HepG2 (cell line): ENCODE data around the gene DPCD. TPM values are rescaled to one million over a fixed set of nuclear protein-coding genes. Genes with fewer than 3 reads are reported as not detected.

ENCODE experiments used
- AGO1 ChIP-seq: fragments of 200-400 bp; formaldehyde crosslinking; IDR thresholded peaks from 2 replicates; pipeline ENCODE4 v1.6.1; 2017; ENCODE audit warnings: mild to moderate bottlenecking, low read depth, low read length, moderate library complexity; ENCODE audit not compliant: poor library complexity, severe bottlenecking
- CAMTA2 ChIP-seq: sonication (generic); formaldehyde crosslinking; IDR thresholded peaks from 2 replicates; pipeline ENCODE4 v1.4.0; 2020; ENCODE audit warnings: mild to moderate bottlenecking, missing genetic modification reagents, borderline replicate concordance
- ETV6 ChIP-seq: sonication (generic); formaldehyde crosslinking; conservative IDR thresholded peaks from 2 replicates; pipeline ENCODE4 v1.4.0; 2020; ENCODE audit warnings: missing genetic modification reagents
- GFI1 ChIP-seq: sonication (generic); formaldehyde crosslinking; IDR thresholded peaks from 2 replicates; pipeline ENCODE4 v1.5.0; 2020; ENCODE audit warnings: missing genetic modification reagents, mild to moderate bottlenecking, borderline replicate concordance
- LCORL ChIP-seq, 2 experiments: fragments of 450-650 bp in 1 of 2; sonication (generic) in 1 of 2; formaldehyde crosslinking in 1 of 2; IDR thresholded peaks; 2 replicates each; pipeline versions ENCODE4 v1.5.0 to v1.6.1; 2017 to 2020; ENCODE audit warnings: antibody characterized with exemption in 1 of 2, missing genetic modification reagents in 1 of 2
- TCF7L2 ChIP-seq: IDR thresholded peaks from 2 replicates; pipeline ENCODE4 v1.6.1; 2011; ENCODE audit warnings: mild to moderate bottlenecking, low read depth, low read length, moderate library complexity
- ZNF263 ChIP-seq: sonication (generic); formaldehyde crosslinking; IDR thresholded peaks from 2 replicates; pipeline ENCODE4 v1.4.0; 2020; ENCODE audit warnings: missing genetic modification reagents
- ZNF451 ChIP-seq: sonication (generic); formaldehyde crosslinking; IDR thresholded peaks from 2 replicates; pipeline ENCODE4 v1.5.0; 2020; ENCODE audit warnings: mild to moderate bottlenecking, missing genetic modification reagents
- ZNF530 ChIP-seq: sonication (generic); formaldehyde crosslinking; IDR thresholded peaks from 2 replicates; pipeline ENCODE4 v1.5.0; 2020; ENCODE audit warnings: low read depth, mild to moderate bottlenecking, missing genetic modification reagents
- polyA plus RNA-seq, 8 experiments: library from polyadenylated mRNA; depleted of rRNA in 3 of 8; stranded (reverse) in 7 of 8; unstranded in 1 of 8; fragments of >200 nt; fragmentation: Illumina TruSeq in 4 of 8; extraction: Trizol in 4 of 8; gene quantifications; 2 replicates each; pipeline versions ENCODE4 v1.2.1 to v1.2.3, GENCODE V29; 2011 to 2016; ENCODE audit warnings: low read depth in 4 of 8, missing spikeins in 1 of 8, mixed read lengths in 1 of 8; ENCODE audit not compliant: insufficient read depth in 1 of 8
- total RNA-seq, 5 experiments: library from RNA; depleted of rRNA; stranded (reverse); fragments of >200 nt; fragmentation: Illumina TruSeq; extraction: Trizol; gene quantifications; 2 replicates each; pipeline ENCODE4 v1.2.3, GENCODE V29; 2016; ENCODE audit warnings: low read depth in 1 of 5
- TF ChIP-seq, protein P1 (sequence below): sonication (generic); formaldehyde crosslinking; IDR thresholded peaks from one replicate; pipeline ENCODE4 v1.5.1; 2020; ENCODE audit warnings: mild to moderate bottlenecking, missing genetic modification reagents; ENCODE audit errors: not compliant biosample characterization
- TF ChIP-seq, protein P2 (sequence below): sonication (generic); formaldehyde crosslinking; IDR thresholded peaks from 2 replicates; pipeline ENCODE4 v1.4.0; 2020; ENCODE audit warnings: mild to moderate bottlenecking, missing genetic modification reagents
- TF ChIP-seq, protein P3 (sequence below): sonication (generic); formaldehyde crosslinking; IDR thresholded peaks from 2 replicates; pipeline ENCODE4 v1.5.1; 2020; ENCODE audit warnings: mild to moderate bottlenecking, missing genetic modification reagents, moderate library complexity
- TF ChIP-seq, protein P4 (sequence below): sonication (generic); formaldehyde crosslinking; IDR thresholded peaks from 2 replicates; pipeline ENCODE4 v1.4.0; 2020; ENCODE audit warnings: missing genetic modification reagents, borderline replicate concordance

The DPCD gene
- total and polyA plus RNA-seq, 2 of the 13 experiments (the other 11 are each of a cell fraction or from before 2014, with no cell fraction given): 25.2 to 27.0 TPM

DNA sequence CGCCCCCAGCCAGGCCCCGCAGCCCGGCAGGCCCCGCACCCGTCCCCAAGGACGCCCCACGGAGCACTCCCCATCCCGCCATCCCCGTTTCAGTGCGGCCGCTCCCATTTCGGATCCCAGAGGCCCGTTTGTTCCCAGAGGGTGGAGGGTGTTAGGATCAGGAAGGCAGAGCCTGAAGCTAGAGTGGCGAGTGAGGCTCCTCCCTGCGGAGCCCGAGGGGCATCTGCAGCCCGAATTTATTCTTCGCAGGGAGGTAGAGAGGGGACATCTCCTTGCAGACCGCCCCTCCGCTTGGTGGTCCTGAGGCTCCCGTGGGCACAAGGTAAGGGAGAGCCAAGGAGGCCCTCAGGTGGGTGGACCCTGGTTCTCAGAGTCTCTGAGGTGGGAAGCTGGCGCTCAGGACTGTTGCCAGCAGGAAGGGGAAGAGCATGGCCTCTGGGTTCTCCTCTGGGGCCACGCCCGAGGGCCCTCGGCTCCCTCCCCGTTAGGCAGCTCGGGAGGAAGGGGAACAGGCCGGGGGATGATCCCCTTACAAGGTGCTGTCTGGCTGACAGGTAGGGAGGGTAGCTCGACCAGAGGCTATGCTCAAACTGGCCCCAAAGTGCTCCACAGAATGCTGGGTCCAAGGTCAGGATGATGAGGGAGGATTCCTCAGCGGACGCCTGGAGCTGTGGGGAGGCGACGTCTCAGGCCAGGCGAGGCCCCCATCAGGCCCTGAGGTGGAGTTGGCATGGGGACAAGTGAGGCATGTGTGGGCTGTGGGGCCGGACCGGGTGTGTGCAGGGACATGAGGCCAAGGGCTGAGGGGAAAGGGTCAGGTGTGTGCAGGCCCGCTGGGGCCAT, 17.5 kb upstream of the DPCD start (continued):
- TF ChIP-seq, protein P1, sequence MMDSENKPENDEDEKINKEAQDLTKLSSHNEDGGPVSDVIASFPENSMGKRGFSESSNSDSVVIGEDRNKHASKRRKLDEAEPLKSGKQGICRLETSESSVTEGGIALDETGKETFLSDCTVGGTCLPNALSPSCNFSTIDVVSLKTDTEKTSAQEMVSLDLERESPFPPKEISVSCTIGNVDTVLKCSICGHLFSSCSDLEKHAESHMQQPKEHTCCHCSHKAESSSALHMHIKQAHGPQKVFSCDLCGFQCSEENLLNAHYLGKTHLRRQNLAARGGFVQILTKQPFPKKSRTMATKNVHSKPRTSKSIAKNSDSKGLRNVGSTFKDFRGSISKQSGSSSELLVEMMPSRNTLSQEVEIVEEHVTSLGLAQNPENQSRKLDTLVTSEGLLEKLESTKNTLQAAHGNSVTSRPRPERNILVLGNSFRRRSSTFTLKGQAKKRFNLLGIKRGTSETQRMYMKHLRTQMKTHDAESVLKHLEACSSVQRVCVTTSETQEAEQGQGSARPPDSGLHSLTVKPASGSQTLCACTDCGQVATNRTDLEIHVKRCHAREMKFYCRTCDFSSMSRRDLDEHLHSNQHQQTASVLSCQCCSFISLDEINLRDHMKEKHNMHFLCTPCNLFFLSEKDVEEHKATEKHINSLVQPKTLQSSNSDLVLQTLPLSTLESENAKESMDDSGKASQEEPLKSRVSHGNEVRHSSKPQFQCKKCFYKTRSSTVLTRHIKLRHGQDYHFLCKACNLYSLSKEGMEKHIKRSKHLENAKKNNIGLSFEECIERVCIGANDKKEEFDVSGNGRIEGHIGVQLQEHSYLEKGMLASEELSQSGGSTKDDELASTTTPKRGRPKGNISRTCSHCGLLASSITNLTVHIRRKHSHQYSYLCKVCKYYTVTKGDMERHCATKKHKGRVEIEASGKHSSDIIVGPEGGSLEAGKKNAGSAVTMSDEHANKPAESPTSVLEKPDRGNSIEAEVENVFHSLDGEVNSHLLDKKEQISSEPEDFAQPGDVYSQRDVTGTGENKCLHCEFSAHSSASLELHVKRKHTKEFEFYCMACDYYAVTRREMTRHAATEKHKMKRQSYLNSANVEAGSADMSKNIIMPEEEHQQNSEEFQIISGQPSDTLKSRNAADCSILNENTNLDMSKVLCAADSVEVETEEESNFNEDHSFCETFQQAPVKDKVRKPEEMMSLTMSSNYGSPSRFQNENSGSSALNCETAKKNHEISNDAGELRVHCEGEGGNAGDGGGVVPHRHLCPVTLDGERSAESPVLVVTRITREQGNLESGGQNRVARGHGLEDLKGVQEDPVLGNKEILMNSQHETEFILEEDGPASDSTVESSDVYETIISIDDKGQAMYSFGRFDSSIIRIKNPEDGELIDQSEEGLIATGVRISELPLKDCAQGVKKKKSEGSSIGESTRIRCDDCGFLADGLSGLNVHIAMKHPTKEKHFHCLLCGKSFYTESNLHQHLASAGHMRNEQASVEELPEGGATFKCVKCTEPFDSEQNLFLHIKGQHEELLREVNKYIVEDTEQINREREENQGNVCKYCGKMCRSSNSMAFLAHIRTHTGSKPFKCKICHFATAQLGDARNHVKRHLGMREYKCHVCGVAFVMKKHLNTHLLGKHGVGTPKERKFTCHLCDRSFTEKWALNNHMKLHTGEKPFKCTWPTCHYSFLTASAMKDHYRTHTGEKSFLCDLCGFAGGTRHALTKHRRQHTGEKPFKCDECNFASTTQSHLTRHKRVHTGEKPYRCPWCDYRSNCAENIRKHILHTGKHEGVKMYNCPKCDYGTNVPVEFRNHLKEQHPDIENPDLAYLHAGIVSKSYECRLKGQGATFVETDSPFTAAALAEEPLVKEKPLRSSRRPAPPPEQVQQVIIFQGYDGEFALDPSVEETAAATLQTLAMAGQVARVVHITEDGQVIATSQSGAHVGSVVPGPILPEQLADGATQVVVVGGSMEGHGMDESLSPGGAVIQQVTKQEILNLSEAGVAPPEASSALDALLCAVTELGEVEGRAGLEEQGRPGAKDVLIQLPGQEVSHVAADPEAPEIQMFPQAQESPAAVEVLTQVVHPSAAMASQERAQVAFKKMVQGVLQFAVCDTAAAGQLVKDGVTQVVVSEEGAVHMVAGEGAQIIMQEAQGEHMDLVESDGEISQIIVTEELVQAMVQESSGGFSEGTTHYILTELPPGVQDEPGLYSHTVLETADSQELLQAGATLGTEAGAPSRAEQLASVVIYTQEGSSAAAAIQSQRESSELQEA (CRISPR knock-in tag): peak; percentile 55
- TF ChIP-seq LCORL (IDR thresholded peaks at IDR 0.05) (no peak), LCORL (CRISPR knock-in tag; IDR thresholded peaks at IDR 0.05) (0 out of 2 replicates have a peak, but pooled peaks have one; percentile 17), ZNF451 (CRISPR knock-in tag) (peak; percentile 61; the same call in 1 of the 2 replicates), AGO1 (peak; percentile 55), ETV6 (CRISPR knock-in tag) (no peak), CAMTA2 (0 out of 2 replicates have a peak, but pooled peaks have one; percentile 14), GFI1 (CRISPR knock-in tag) (no peak), ZNF530 (CRISPR knock-in tag) (no peak), ZNF263 (CRISPR knock-in tag) (0 out of 2 replicates have a peak, but pooled peaks have one; percentile 48), TCF7L2 (no peak)
- TF ChIP-seq, protein P2, sequence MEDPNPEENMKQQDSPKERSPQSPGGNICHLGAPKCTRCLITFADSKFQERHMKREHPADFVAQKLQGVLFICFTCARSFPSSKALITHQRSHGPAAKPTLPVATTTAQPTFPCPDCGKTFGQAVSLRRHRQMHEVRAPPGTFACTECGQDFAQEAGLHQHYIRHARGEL: peak; percentile 34; the same call in 1 of the 2 replicates
- TF ChIP-seq, protein P3, sequence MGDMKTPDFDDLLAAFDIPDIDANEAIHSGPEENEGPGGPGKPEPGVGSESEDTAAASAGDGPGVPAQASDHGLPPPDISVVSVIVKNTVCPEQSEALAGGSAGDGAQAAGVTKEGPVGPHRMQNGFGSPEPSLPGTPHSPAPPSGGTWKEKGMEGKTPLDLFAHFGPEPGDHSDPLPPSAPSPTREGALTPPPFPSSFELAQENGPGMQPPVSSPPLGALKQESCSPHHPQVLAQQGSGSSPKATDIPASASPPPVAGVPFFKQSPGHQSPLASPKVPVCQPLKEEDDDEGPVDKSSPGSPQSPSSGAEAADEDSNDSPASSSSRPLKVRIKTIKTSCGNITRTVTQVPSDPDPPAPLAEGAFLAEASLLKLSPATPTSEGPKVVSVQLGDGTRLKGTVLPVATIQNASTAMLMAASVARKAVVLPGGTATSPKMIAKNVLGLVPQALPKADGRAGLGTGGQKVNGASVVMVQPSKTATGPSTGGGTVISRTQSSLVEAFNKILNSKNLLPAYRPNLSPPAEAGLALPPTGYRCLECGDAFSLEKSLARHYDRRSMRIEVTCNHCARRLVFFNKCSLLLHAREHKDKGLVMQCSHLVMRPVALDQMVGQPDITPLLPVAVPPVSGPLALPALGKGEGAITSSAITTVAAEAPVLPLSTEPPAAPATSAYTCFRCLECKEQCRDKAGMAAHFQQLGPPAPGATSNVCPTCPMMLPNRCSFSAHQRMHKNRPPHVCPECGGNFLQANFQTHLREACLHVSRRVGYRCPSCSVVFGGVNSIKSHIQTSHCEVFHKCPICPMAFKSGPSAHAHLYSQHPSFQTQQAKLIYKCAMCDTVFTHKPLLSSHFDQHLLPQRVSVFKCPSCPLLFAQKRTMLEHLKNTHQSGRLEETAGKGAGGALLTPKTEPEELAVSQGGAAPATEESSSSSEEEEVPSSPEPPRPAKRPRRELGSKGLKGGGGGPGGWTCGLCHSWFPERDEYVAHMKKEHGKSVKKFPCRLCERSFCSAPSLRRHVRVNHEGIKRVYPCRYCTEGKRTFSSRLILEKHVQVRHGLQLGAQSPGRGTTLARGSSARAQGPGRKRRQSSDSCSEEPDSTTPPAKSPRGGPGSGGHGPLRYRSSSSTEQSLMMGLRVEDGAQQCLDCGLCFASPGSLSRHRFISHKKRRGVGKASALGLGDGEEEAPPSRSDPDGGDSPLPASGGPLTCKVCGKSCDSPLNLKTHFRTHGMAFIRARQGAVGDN: peak; percentile 62
- TF ChIP-seq, protein P4, sequence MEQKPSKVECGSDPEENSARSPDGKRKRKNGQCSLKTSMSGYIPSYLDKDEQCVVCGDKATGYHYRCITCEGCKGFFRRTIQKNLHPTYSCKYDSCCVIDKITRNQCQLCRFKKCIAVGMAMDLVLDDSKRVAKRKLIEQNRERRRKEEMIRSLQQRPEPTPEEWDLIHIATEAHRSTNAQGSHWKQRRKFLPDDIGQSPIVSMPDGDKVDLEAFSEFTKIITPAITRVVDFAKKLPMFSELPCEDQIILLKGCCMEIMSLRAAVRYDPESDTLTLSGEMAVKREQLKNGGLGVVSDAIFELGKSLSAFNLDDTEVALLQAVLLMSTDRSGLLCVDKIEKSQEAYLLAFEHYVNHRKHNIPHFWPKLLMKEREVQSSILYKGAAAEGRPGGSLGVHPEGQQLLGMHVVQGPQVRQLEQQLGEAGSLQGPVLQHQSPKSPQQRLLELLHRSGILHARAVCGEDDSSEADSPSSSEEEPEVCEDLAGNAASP (CRISPR knock-in tag): no peak
